BJ (cell line): ENCODE results near the gene KCNJ10. TPM values are rescaled to one million over a fixed set of nuclear protein-coding genes. Genes with fewer than 3 reads are reported as not detected.

ENCODE experiments used
- CTCF ChIA-PET: fragments of 350-600 bp; formaldehyde crosslinking; extraction: SDS; loops from one replicate; lab custom pipeline; 2021; ENCODE audit warnings: antibody characterized with exemption, inconsistent platforms; lab: Yijun Ruan, JAX
- POLR2A ChIA-PET: fragments of 300-600 bp; sonication (Branson Sonifier 250); formaldehyde crosslinking; extraction: SDS; loops from one replicate; lab custom pipeline; 2021; ENCODE audit warnings: antibody characterized with exemption; lab: Charles Lee
- DNase-seq: peaks from one replicate; pipeline ENCODE4 v3.0.0-alpha.2; 2011; ENCODE audit warnings: low read depth
- H3K27me3 ChIP-seq: 2 replicates; pipeline ENCODE4 v1.6.0; 2011; ENCODE audit warnings: low read length; ENCODE audit not compliant: control insufficient read depth, insufficient read depth
- H3K36me3 ChIP-seq: 2 replicates; pipeline ENCODE4 v1.5.1; 2011; ENCODE audit warnings: low read length; ENCODE audit not compliant: control insufficient read depth, insufficient read depth
- H3K4me3 ChIP-seq: 2 replicates; pipeline ENCODE4 v1.5.1; 2011; ENCODE audit warnings: low read depth, mild to moderate bottlenecking, control low read depth, low read length
- polyA plus RNA-seq: library from polyadenylated mRNA; depleted of rRNA; stranded (reverse); fragments of >200 nt; gene quantifications from 2 replicates; pipeline ENCODE4 v1.2.3, GENCODE V29; 2011
- TF ChIP-seq, protein P1 (sequence below): IDR thresholded peaks from 2 replicates; pipeline ENCODE4 v1.5.1; 2011; ENCODE audit warnings: low read depth, mild to moderate bottlenecking, control low read depth, inconsistent platforms, low read length, moderate library complexity; ENCODE audit not compliant: insufficient read depth

KCNJ10 gene
- polyA plus RNA-seq, 1 experiment = not detected

- peak overlapping the region; percentile 65 for H3K4me3 ChIP-seq
- CTCF ChIA-PET = interaction anchor here (0.6 to 4.3 kb wide), 10 partner anchors 10 to 898 kb away, joined by 3 to 46 read pairs (median 6); no protein-coding TSS in a partner anchor
- TF ChIP-seq, protein P1, sequence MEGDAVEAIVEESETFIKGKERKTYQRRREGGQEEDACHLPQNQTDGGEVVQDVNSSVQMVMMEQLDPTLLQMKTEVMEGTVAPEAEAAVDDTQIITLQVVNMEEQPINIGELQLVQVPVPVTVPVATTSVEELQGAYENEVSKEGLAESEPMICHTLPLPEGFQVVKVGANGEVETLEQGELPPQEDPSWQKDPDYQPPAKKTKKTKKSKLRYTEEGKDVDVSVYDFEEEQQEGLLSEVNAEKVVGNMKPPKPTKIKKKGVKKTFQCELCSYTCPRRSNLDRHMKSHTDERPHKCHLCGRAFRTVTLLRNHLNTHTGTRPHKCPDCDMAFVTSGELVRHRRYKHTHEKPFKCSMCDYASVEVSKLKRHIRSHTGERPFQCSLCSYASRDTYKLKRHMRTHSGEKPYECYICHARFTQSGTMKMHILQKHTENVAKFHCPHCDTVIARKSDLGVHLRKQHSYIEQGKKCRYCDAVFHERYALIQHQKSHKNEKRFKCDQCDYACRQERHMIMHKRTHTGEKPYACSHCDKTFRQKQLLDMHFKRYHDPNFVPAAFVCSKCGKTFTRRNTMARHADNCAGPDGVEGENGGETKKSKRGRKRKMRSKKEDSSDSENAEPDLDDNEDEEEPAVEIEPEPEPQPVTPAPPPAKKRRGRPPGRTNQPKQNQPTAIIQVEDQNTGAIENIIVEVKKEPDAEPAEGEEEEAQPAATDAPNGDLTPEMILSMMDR = no peak
- no peaks in the 10 kb centered on the region for H3K36me3 ChIP-seq
- POLR2A ChIA-PET = interaction anchor here (0.6 kb wide), 1 partner anchor 16 kb away, joined by 7 read pairs; the partner anchor contains the start of gene KCNJ9
- no peaks in the 10 kb centered on the region for H3K27me3 ChIP-seq
- DNase-seq = no peak
Measured at GRCh38 chr1:160097151-160097910, 27.4 kb upstream of the KCNJ10 start.

DNA sequence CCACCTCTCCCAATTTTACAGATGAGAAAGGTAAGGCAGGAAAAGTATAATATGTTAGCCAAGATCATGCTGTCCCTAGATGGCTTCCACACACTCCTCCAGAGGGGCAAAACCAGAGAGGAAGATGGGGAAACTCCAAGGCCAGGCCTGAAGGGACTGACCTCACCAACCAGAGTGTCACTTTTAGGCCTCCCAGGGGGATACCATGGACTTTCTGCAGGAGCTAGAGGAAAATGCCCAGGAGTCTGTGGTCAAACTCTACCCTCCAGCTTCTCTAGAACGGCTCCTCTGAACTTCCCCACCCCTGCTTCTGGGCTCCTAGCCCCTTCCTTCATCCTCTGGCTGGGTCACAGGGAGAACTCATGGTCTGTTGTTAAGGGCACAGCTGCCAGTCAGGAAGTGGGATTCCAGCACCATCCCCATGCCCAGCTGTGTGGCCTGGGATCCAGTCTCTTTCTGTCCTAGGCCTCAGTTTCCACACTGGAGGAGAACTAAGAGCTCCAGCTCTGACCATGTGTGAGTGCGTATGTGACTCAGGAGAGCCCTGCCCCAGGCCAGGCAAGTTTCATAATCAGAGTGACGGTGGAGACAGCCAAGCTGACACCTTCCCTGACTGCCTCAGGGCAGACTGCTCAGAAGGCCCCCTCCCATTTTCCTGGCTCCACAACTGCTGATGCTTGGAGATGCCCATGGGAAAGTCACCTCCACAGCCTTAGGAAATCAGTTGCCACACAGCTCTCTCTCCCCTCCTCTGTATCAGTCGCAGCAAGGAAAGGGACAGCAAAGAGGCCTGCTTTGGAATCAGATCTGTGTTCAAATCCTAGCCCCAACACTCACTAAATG, 26.5 kb upstream of the KCNJ10 start:
- Histone ChIP-seq H3K27me3 (no peaks in the 10 kb centered on the region), H3K4me3 (no peak overlapping the region), H3K36me3 (peaks cover 3% of the 10 kb centered on the region)
- DNase-seq = peak; percentile 24
- CTCF ChIA-PET = interaction anchor here (0.6 to 4.3 kb wide), 10 partner anchors 9 to 899 kb away, joined by 3 to 46 read pairs (median 3); no protein-coding TSS in a partner anchor
- POLR2A ChIA-PET = interaction anchor here (0.6 kb wide), 1 partner anchor 15 kb away, joined by 7 read pairs; the partner anchor contains the start of gene KCNJ9
- TF ChIP-seq, protein P1 = no peak

DNA sequence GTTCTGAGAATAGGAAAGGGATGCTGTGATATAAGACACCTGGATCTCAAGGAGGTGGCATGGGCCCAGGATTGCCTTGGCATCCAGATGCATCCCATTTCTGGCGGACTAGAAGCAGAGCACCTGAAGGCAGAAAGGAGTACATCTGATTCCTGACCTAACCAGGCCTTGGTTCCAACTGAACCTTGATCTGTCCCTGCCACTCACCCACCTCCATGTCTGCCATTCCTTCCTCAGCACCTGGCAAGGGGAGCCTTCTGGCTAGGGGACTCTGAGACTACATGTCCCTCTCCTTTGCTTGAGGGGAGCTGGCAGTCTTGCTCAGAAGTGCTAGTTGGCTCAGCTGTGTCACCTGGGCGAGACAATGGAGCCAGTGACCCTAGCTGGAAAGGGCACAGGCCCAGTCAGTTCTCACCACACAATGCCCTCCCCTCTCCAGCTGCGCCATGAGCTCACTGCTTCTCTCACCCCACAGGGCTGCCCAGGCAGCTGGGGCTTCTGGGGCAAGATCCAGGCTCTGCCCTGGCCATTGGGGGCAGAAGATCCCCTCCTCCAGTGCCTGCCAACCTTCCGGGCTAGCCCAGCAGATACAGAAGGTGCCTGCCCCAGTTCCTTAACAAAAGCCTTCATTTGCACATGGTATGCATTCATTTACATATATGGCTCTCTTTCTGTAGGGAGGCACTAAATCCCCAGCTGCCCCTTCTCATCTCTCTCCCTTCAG, 25.6 kb upstream of the KCNJ10 start:
- H3K36me3 ChIP-seq = peaks cover 3% of the 10 kb centered on the region
- ChIA-PET CTCF (interaction anchor here (0.9 to 4.3 kb wide), 5 partner anchors 8 to 156 kb away, joined by 3 to 46 read pairs (median 3); no protein-coding TSS in a partner anchor), POLR2A (no interaction called here)
- DNase-seq = no peak
- no peaks in the 10 kb centered on the region for H3K27me3 ChIP-seq
- TF ChIP-seq, protein P1 = no peak
- no peak overlapping the region for H3K4me3 ChIP-seq

GRCh38 chr1:160094806-160095205, 24.8 kb upstream of the KCNJ10 start:
- Histone ChIP-seq H3K27me3 (no peaks in the 10 kb centered on the region), H3K4me3 (no peak overlapping the region), H3K36me3 (peaks cover 3% of the 10 kb centered on the region)
- ChIA-PET CTCF (interaction anchor here (1.6 to 4.3 kb wide), 3 partner anchors 8 to 49 kb away, joined by 3 to 46 read pairs (median 9); no protein-coding TSS in a partner anchor), POLR2A (no interaction called here)
- TF ChIP-seq, protein P1 = no peak
- no peak for DNase-seq
